C1 segment of cervical spinal cord (tissue), 14 donors: Measurements from ENCODE around the gene SPINK1.
"Not testable (repeated sequence)": the region's sequence is repeated elsewhere in the genome, so short reads cannot be mapped to it uniquely, and the experiment has no call there.

Source experiments
- DNase-seq, 14 donors: peaks; one replicate each; lab custom pipeline; 2025; lab: John Stamatoyannopoulos, UW

SPINK1 gene

GRCh38 chr5:147854894-147855773 is 23.7 kb upstream of the SPINK1 start:
- DNase-seq = no peak

DNA sequence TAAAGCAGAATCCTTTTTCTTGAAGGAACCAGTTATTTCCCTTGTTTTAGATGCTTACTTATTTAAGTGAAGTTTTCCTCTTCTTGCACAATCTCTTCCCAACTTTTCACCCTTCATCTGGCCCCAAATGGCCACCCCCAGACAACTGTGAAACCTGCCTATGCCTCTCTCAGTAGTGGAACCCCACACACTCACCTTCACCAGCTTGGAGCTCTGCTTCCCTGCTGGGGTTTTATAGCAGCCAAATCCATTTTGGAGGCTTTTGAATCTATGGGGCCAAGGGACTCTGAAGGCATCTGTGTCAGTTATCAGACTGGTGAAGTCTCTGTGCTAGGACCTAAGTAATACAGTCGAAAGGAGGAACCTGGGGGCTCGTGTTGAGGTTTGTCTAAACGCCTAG is 22.9 kb upstream of the SPINK1 start:
- no peak for DNase-seq

DNA sequence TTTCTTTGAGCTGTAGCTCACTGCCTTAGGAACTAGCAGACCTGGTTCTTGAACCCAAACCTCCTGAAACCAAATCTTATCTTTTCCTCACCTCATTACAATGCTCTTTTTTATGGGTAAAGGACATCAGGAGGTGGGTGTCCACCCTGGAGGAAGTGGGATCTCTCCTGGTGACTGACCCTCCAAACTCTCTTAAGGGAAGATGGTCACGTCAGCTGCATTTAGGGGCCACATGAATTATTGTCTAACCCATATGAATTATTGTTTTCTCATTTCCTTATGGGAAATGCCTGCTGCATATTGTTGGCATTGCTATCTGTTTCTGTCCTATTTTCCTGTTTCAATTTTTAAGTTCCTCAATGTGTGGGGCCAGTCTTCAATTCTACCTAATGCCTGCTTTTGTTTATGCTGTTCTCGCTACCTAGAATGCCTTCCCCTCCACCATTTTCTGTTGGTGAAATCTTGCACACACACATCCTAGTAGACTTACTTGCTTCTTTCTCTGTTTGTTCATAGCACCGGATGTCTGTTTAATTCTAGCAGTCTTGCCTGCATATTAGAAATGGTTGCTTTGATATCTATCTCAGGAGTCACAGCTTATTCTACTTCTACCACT is 22.0 kb upstream of the SPINK1 start:
- DNase-seq = no peak

DNA sequence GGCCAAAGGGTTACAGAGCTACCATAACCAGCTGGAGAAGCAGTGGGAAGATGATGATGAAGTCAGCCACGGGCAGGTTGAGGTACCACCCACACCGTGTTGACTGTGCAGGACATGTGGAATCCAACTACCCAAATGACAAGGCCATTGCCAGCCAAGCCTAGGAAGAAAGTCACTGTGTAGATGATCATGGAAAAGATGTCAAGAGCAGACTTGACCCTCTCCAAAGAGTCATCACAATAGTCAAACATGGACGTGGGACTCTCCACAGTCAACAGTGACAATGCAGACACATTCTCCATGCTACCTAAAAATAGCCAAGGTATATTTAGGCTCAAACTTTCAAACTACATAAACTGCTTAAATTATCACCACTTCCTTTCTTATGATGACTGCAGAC is 20.9 kb upstream of the SPINK1 start:
- no peak for DNase-seq

DNA sequence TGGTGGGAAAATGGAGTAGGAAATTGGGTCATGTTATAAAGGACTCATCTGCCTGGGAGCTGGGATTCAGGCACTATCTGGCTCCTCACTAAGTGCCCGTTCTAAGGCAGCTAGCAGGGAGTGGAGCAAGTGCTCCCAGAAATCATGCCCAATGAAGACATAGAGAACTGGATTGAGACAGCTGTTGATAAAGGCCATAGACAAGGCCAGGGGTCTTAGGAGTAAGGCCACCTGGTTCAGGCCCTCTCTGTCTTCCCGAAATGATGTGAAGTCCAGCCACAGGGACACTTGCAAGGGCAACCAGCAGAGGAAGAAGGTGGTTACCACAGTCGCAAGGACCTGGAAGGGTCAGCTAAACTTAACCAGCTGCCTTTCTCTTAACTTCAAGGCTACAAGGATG is 20.1 kb upstream of the SPINK1 start:
- no peak for DNase-seq

- no peak for DNase-seq
Observed at GRCh38 chr5:147849226-147849625, 17.8 kb upstream of the SPINK1 start.

GRCh38 chr5:147845618-147846017 is 14.1 kb upstream of the SPINK1 start:
- DNase-seq = no peak

- no peak for DNase-seq
Observed at GRCh38 chr5:147844846-147845245, 13.4 kb upstream of the SPINK1 start.

GRCh38 chr5:147842869-147843268 is 11.4 kb upstream of the SPINK1 start:
- no peak for DNase-seq

- no peak for DNase-seq
Observed at GRCh38 chr5:147836439-147836838, 5.0 kb upstream of the SPINK1 start.

- DNase-seq = no peak
Observed at GRCh38 chr5:147835386-147835798, 3.9 kb upstream of the SPINK1 start.

- no peak for DNase-seq
Observed at GRCh38 chr5:147832541-147832940, 1.1 kb upstream of the SPINK1 start.

DNA sequence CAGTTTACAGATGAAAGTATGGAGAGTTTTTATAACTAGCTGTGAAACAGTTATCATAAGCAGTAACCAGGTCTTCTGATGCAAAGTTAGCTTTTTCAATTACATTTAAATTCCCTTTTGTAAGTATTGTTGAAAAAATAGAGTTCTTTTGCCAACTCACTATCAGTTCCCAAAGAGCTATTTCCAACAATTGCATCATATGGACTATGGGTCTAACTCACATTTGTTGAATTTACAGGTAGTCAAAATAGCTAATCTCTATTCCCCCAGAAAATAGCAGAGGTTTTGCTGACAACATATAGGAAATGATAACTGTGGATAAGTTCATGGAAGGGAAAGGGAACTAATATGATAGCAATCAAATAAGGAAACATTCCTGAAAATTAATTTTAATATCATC is 1.4 kb downstream of the SPINK1 start:
- no peak for DNase-seq

DNA sequence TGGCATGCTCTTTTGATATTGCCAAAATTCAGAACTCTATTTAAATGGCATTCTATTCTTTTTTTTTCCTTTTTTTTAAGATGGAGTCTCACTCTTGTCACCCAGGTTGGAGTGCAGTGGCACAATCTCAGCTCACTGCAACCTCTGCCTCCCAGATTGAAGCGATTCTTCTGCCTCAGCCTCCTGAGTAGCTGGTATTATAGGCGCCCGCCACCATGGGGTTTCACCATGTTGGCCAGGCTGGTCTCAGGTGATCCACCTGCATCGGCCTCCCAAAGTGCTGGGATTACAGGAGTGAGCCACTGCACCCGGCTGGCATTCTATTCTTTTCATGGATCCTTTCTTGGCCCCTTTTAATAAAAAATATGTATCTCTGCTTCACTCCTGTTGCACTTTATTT is 4.5 kb downstream of the SPINK1 start:
- DNase-seq = not testable (repeated sequence)

GRCh38 chr5:147826361-147826760 is 5.1 kb downstream of the SPINK1 start:
- no peak for DNase-seq

- DNase-seq = peak in 7 of 14 donors; percentile 0 to 48 (median 6)
Observed at GRCh38 chr5:147822686-147823491, 8.6 kb downstream of the SPINK1 start.

DNA sequence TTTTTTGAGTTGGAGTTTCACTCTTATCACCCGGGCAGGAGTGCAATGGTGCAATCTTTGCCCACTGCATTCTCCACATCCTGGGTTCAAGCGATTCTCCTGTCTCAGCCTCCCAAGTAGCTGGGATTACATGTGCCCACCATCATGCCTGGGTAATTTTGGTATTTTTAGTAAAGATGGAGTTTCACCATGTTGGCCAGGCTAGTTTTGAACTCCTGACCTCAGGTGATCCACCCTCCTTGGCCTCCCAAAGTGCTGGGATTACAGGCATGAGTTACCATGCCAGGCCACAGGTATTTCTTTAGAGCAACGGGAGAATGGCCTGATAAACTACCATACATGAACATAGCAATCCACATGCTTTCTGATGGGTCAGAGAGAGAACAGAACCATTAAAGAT is 9.2 kb downstream of the SPINK1 start:
- DNase-seq = not testable (repeated sequence)

GRCh38 chr5:147821766-147822165 is 9.7 kb downstream of the SPINK1 start:
- no peak for DNase-seq

GRCh38 chr5:147819261-147819770 is 12.2 kb downstream of the SPINK1 start:
- DNase-seq = no peak

DNA sequence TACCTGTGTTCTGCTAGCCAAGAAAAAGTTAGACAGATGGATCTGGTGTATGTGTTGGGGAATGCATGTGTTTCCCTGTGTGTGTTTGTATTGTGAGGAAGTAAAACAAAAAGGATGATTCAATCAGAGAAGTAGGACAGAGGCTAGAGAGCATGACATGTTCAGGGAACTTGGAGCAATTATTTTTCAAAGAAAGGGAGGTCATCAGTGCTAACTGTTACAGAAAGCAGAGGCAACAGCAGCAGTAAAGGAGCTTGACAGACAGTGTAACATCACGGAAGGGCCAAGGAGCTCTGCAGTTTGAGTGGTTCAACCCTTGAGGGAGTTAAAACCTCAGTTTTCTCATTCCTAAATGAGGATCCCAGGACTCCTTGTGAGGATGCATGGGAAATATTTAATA is 13.2 kb downstream of the SPINK1 start:
- DNase-seq = no peak

GRCh38 chr5:147813696-147814095 is 17.8 kb downstream of the SPINK1 start:
- DNase-seq = no peak
